Measurements from ENCODE around the gene PRXL2B. TPM values are rescaled to one million over a fixed set of nuclear protein-coding genes. Genes with fewer than 3 reads are reported as not detected.

PRXL2B gene
- total RNA-seq = 10 to 100 TPM in 1 of 4 donors, 1 to 10 TPM in 3; 6.4 to 11.1 (median 7.4) TPM

- no peak for TF ChIP-seq CTCF (IDR thresholded peaks at IDR 0.05; ENCODE audit: low read depth)
Measured at GRCh38 chr1:2586154-2587070, at the start of gene PRXL2B. Gene PRXL2B, plus strand, starts transcription at chr1:2586777. Its CDS starts 109 bp downstream, at chr1:2586886.

- no peak for TF ChIP-seq CTCF (IDR thresholded peaks at IDR 0.05; ENCODE audit: low read depth)
Measured at GRCh38 chr1:2537784-2538115, 48.8 kb upstream of the PRXL2B start.

GRCh38 chr1:2538376-2538775 is 48.2 kb upstream of the PRXL2B start:
- TF ChIP-seq CTCF (IDR thresholded peaks at IDR 0.05; ENCODE audit: low read depth) = no peak

GRCh38 chr1:2538872-2539271 is 47.7 kb upstream of the PRXL2B start:
- no peak for TF ChIP-seq CTCF (IDR thresholded peaks at IDR 0.05; ENCODE audit: low read depth)

GRCh38 chr1:2539312-2539907 is 47.2 kb upstream of the PRXL2B start:
- TF ChIP-seq CTCF (IDR thresholded peaks at IDR 0.05; ENCODE audit: low read depth) = no peak

GRCh38 chr1:2540816-2541492 is 45.6 kb upstream of the PRXL2B start:
- TF ChIP-seq CTCF (IDR thresholded peaks at IDR 0.05; ENCODE audit: low read depth) = no peak

Data from subcutaneous adipose tissue (tissue), 4 donors.